ENCODE results near the gene TBXAS1. TPM values are rescaled to one million over a fixed set of nuclear protein-coding genes. Genes with fewer than 3 reads are reported as not detected.

The TBXAS1 gene
- total RNA-seq, 1 donor, result 67.8 TPM

GRCh38 chr7:140051820-140052219 lies 222.8 kb downstream of the TBXAS1 start:
- no peaks in the 10 kb centered on the region for H3K27me3 ChIP-seq (ENCODE audit: insufficient read depth, low read length)

DNA sequence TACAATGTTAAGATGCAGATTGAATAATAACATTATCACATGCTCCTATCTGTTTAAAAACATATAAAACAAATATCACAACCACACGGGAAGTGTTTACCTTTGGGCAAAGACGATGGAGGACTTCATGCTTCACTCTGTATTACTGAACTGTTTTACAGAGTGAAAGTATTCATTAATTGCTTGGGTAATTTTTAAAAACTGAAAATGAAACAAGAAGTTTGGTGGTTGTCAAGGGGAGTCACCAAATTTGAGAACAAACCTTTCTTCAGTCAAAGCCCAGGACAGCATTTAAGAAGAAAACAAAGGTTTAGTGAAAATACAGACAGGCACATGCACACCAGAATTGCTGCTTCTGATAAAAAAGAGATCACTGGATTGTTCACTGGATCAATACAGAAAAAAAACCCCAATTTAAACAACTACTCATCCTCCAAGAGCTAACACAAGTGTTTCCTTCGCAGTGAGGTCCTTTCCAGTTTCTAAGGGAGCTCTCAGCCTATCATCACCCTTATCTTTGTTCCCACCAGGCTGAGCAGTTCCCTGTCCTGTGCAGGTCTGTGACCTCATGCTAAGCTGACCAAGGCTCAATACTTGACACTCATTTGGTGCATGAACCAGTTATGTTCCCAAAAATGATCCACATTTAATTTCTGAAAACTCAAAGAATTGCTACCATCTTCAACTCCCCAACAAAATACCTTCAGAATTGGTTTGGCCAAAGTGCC lies 224.9 kb downstream of the TBXAS1 start:
- Histone ChIP-seq H3K4me3 (ENCODE audit: low read length) (no peak overlapping the region), H3K27me3 (ENCODE audit: insufficient read depth, low read length) (no peaks in the 10 kb centered on the region), H3K4me1 (ENCODE audit: insufficient read depth, low read length) (peaks cover 34% of the 10 kb centered on the region), H3K9me3 (ENCODE audit: low read depth, low read length) (no peaks in the 10 kb centered on the region)

More at GRCh38 chr7:140051820-140052219, 222.8 kb downstream of the TBXAS1 start:
- Histone ChIP-seq H3K4me1 (ENCODE audit: insufficient read depth, low read length) (peaks cover 21% of the 10 kb centered on the region), H3K4me3 (ENCODE audit: low read length) (no peak overlapping the region), H3K9me3 (ENCODE audit: low read depth, low read length) (no peaks in the 10 kb centered on the region)

DNA sequence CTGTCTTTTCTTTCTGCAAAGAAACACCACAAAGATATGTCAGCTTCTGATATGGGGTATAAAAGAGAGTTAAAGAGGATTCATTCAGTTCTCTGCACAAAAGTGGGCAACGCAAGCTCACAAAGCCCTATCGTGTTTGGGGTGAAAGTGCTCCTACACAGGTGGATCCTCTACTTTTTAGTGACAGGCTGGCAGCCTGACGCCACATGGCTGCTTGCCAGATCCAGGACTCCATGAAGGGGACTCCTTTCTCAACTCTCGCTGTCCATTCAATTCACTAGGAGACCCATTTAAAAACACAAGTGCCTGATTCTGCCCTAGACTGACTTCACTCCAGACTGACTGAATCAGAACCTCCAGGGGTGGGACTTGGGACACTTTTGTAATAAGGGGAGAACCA lies 225.7 kb downstream of the TBXAS1 start:
- Histone ChIP-seq H3K27me3 (ENCODE audit: insufficient read depth, low read length) (no peaks in the 10 kb centered on the region), H3K9me3 (ENCODE audit: low read depth, low read length) (no peaks in the 10 kb centered on the region), H3K4me3 (ENCODE audit: low read length) (no peak overlapping the region), H3K4me1 (ENCODE audit: insufficient read depth, low read length) (peaks cover 37% of the 10 kb centered on the region)

DNA sequence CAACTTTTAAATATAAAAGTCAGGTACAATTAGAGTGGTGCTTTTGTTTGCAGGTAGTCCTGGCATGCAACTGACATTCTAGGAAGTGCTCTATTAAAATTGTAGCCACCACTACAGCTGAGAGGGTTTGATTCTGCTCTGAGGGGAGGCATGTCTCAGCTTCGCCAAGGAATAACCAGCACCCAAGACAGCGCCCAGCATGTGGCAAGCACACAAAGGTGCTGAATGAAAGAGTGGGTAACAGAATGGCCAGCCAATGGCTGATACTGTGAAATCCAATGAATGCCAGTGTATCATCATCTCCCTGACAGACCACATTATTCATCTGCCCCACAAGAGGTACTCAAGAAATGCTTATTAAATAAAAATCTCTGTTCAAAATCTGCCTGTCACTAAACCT lies 226.8 kb downstream of the TBXAS1 start:
- H3K4me3 ChIP-seq (ENCODE audit: low read length), result no peak overlapping the region
- H3K9me3 ChIP-seq (ENCODE audit: low read depth, low read length), result no peaks in the 10 kb centered on the region
- no peaks in the 10 kb centered on the region for H3K27me3 ChIP-seq (ENCODE audit: insufficient read depth, low read length)
- H3K4me1 ChIP-seq (ENCODE audit: insufficient read depth, low read length), result peaks cover 48% of the 10 kb centered on the region

DNA sequence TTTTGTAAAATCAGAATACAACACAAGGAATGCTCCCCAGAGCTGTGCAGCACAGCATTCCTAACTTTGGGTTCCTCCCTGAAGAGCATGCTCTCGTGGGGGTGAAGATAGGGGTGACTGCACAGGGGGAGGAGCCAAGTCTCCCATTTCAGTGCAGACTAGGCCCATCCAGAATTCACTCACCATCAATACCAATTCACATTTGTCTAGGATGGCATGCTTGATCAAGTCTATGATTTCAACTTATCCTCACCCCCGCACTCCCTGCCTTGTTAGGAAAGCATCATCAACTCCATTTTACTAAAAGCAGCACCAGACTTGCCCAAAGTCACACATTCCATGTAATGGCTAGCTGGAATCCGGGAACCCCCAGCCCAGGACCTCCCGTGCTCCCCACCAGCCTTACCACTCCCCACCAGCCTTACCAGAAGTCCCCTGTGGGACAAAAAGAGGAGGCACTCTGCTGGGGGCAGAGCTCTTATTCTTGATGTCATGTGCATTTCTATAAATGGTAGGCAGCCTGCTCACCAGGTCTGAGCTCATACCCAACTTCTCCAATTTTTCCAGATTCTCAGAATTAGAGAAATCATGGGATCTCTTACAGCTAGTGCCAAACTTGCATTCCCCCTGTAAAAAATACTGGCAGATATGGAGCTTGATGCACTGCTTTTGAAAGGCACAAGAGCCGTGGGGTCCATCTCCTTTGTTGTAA lies 227.5 kb downstream of the TBXAS1 start:
- Histone ChIP-seq H3K4me3 (ENCODE audit: low read length) (no peak overlapping the region), H3K9me3 (ENCODE audit: low read depth, low read length) (no peaks in the 10 kb centered on the region), H3K27me3 (ENCODE audit: insufficient read depth, low read length) (no peaks in the 10 kb centered on the region), H3K4me1 (ENCODE audit: insufficient read depth, low read length) (peaks cover 54% of the 10 kb centered on the region)

DNA sequence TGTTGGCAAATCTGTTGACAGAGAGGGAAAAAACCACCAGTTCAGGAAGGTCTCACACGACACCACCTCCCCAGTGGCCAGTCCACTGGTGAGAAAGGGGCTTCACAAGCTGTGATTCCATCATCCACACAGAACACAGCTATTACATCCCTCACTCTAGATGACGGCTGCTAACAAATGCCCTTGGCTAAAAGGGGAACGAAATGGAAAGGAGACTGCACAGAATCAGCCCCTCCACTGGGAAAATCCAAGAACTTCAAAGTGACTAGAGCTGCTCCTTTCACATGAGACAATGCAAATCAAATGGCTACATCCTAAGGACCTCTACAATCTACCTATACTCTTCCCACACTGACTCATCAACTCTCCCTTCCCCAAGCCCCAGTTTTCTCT lies 228.1 kb downstream of the TBXAS1 start:
- Histone ChIP-seq H3K4me1 (ENCODE audit: insufficient read depth, low read length) (peaks cover 56% of the 10 kb centered on the region), H3K9me3 (ENCODE audit: low read depth, low read length) (no peaks in the 10 kb centered on the region), H3K4me3 (ENCODE audit: low read length) (no peak overlapping the region)

GRCh38 chr7:140058517-140058916 lies 229.5 kb downstream of the TBXAS1 start:
- Histone ChIP-seq H3K4me3 (ENCODE audit: low read length) (no peak overlapping the region), H3K9me3 (ENCODE audit: low read depth, low read length) (no peaks in the 10 kb centered on the region), H3K4me1 (ENCODE audit: insufficient read depth, low read length) (peaks cover 63% of the 10 kb centered on the region), H3K27me3 (ENCODE audit: insufficient read depth, low read length) (no peaks in the 10 kb centered on the region)

More for the DNA sequence above, 228.1 kb downstream of the TBXAS1 start:
- no peaks in the 10 kb centered on the region for H3K27me3 ChIP-seq (ENCODE audit: insufficient read depth, low read length)

DNA sequence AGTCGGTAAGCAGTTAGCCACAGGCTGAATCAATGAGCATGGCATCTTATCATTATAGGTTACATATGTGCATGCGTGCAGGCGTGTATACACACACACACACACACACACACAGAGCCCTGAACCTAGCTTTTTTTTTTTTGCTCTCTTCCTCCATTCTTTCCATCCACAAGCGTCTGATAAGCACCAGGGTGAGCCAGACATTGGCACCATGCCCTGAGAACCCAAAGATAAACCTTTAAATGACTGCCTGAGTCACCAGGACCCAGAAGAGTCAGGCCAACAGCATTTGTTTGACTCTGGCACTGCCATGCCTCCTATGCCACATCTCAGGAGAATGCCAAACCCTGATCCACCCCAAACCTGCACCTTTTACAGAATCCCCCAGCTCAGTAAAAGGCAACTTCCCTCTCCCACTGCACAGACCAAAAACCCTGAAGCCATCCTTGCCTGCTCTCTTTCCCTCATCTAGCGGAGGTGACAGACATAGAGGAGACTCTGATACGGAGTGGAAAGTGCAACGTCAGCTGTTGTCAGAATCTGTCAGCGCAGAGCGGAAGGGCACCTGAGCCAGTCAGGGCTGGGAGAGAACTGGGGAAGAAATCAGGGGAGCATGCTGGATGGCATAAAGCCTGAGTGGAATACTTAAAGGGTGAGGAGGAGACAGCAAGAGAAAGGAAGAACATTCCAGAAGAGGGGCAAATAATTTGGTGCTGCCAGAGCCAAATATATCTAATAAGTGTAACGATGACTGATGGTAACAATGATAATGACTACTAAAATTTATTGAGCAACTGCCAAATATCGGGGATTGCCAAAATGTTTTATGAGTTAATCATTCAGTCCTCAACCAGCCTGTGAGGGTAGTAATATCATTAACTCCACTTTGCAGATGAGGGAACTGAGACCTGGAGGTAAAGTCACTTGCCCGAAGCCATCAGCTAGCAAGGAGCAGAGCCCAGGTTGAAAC lies 230.5 kb downstream of the TBXAS1 start:
- H3K27me3 ChIP-seq (ENCODE audit: insufficient read depth, low read length), result no peaks in the 10 kb centered on the region
- H3K4me1 ChIP-seq (ENCODE audit: insufficient read depth, low read length), result peaks cover 57% of the 10 kb centered on the region
- H3K4me3 ChIP-seq (ENCODE audit: low read length), result no peak overlapping the region

DNA sequence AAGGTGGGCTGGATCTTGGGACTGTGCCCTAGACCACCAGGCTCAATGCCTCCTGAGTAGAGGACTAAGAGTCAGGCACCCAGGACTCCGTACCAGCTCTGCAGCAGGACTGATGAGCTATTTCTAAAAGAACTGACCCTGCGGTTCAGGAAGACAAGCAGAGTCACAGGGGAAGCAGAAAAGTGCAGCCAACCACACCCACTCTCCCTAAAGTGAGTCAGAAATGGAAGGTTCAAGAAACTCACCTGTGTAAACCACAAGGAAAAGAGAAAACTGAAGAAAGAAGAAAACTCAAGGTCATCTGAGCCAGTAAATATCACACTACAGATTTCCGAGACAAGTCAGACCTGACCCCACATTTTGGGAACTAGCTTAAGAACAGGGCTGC lies 231.2 kb downstream of the TBXAS1 start:
- Histone ChIP-seq H3K9me3 (ENCODE audit: low read depth, low read length) (no peaks in the 10 kb centered on the region), H3K4me1 (ENCODE audit: insufficient read depth, low read length) (peaks cover 53% of the 10 kb centered on the region), H3K4me3 (ENCODE audit: low read length) (no peak overlapping the region), H3K27me3 (ENCODE audit: insufficient read depth, low read length) (no peaks in the 10 kb centered on the region)

More for the DNA sequence above, 230.5 kb downstream of the TBXAS1 start:
- H3K9me3 ChIP-seq (ENCODE audit: low read depth, low read length), result no peaks in the 10 kb centered on the region

GRCh38 chr7:140060788-140061606 lies 231.9 kb downstream of the TBXAS1 start:
- no peaks in the 10 kb centered on the region for H3K27me3 ChIP-seq (ENCODE audit: insufficient read depth, low read length)
- H3K4me3 ChIP-seq (ENCODE audit: low read length), result peak overlapping the region; percentile 81
- H3K9me3 ChIP-seq (ENCODE audit: low read depth, low read length), result peaks cover 1% of the 10 kb centered on the region
- peaks cover 53% of the 10 kb centered on the region for H3K4me1 ChIP-seq (ENCODE audit: insufficient read depth, low read length)

- H3K4me3 ChIP-seq (ENCODE audit: low read length), result peak overlapping the region; percentile 81
These were observed 232.5 kb downstream of the TBXAS1 start for GRCh38 chr7:140061607-140061930.

GRCh38 chr7:140062118-140062527 lies 233.1 kb downstream of the TBXAS1 start:
- H3K27me3 ChIP-seq (ENCODE audit: insufficient read depth, low read length), result no peaks in the 10 kb centered on the region
- peaks cover 13% of the 10 kb centered on the region for H3K9me3 ChIP-seq (ENCODE audit: low read depth, low read length)
- peaks cover 53% of the 10 kb centered on the region for H3K4me1 ChIP-seq (ENCODE audit: insufficient read depth, low read length)
- H3K4me3 ChIP-seq (ENCODE audit: low read length), result peak overlapping the region; percentile 81

More at GRCh38 chr7:140061607-140061930, 232.5 kb downstream of the TBXAS1 start:
- H3K4me1 ChIP-seq (ENCODE audit: insufficient read depth, low read length), result peaks cover 53% of the 10 kb centered on the region
- H3K9me3 ChIP-seq (ENCODE audit: low read depth, low read length), result peaks cover 7% of the 10 kb centered on the region
- H3K27me3 ChIP-seq (ENCODE audit: insufficient read depth, low read length), result no peaks in the 10 kb centered on the region

DNA sequence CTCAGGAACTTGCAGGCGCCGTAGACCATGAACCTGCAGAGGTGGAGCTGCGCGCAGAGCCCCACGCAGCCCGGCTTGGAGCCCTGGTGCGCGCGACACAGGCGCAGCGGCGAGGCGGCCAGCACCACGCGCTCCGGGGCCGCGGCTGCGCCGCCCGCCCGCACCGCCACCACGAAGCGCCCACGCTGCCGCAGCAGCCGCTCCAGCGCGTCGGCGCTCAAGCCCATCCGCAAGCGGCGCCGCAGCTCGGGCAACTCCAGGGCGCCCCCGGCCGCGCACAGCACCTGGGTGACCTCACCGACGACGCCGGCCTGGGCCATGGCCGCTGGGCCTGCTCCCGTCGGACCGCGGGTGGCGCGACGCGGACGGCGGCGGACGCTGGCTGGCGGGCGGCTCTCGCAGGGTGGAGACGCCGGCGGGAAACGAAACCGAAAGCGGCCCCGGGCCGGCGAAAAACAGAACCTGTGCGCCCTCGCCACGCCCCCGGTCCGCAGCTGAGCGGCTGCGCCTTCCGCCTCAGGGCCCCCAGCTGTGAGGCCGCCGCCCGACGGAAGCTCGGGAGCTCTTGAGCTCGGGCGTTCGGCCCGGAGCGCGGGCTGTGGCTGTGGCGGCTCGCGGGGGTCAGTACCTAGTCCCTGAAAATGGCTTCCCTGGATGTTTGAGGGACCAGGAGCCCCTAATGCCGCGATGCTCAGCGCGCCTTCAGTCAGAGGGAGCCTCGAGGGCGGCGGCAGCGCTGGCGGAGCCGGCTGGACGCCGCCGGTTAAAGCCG lies 233.7 kb downstream of the TBXAS1 start, which contains the start of gene PARP12:
TSS of gene PARP12 (minus strand) at position 424 of the 772 bp plus-strand sequence. CDS start at position 320, 104 bp downstream.
- H3K27me3 ChIP-seq (ENCODE audit: insufficient read depth, low read length), result no peaks in the 10 kb centered on the region
- H3K4me3 ChIP-seq (ENCODE audit: low read length), result peak within 1 kb of the TSS; percentile 81
- peaks cover 18% of the 10 kb centered on the region for H3K9me3 ChIP-seq (ENCODE audit: low read depth, low read length)
- peaks cover 50% of the 10 kb centered on the region for H3K4me1 ChIP-seq (ENCODE audit: insufficient read depth, low read length)

Measured in mononuclear cell (primary cell).